Panc1 (cell line): ENCODE results near the gene APBB2. TPM values are rescaled to one million over a fixed set of nuclear protein-coding genes. Genes with fewer than 3 reads are reported as not detected.

Source experiments
- ATAC-seq: fragments of 200-7000 bp; cut with Tn5 transposase; 2 replicates; pipeline ENCODE4 v1.9.1; 2020; ENCODE audit warnings: mild to moderate bottlenecking, moderate library complexity
- BruUV-seq: library from RNA; stranded (reverse); fragments of 400-500 nt; replicated peaks from 2 replicates; lab custom pipeline; 2021; lab: Mats Ljungman, UMichigan
- CTCF ChIA-PET: fragments of 300-600 bp; sonication (Branson Sonifier 250); formaldehyde crosslinking; loops from one replicate; lab custom pipeline; 2022; ENCODE audit warnings: antibody characterized with exemption; lab: Charles Lee
- POLR2A ChIA-PET: fragments of 300-600 bp; sonication (Branson Sonifier 250); formaldehyde crosslinking; loops from one replicate; lab custom pipeline; 2022; ENCODE audit warnings: antibody characterized with exemption; lab: Charles Lee
- DNase-seq: peaks from one replicate; pipeline ENCODE4 v3.0.0-alpha.2; 2010; ENCODE audit warnings: low read depth, low spot score
- H3K27ac ChIP-seq: 2 replicates; pipeline ENCODE4 v1.5.1; 2011; ENCODE audit warnings: mild to moderate bottlenecking, low read length, inconsistent platforms
- H3K27me3 ChIP-seq: fragments of 200-500 bp; sonication (Bioruptor generic); 2 replicates; pipeline ENCODE4 v1.6.0; 2014; ENCODE audit warnings: low read length, inconsistent platforms; ENCODE audit not compliant: control insufficient read depth, insufficient read depth
- H3K36me3 ChIP-seq: fragments of 200-500 bp; sonication (Bioruptor generic); 2 replicates; pipeline ENCODE4 v1.5.1; 2014; ENCODE audit warnings: inconsistent platforms, mild to moderate bottlenecking, low read length, moderate library complexity; ENCODE audit not compliant: control insufficient read depth, insufficient read depth
- H3K4me1 ChIP-seq: 2 replicates; pipeline ENCODE4 v1.5.1; 2011; ENCODE audit warnings: inconsistent platforms, mild to moderate bottlenecking, low read length, moderate library complexity; ENCODE audit not compliant: control insufficient read depth, insufficient read depth
- H3K4me3 ChIP-seq, 2 experiments: 2 replicates each; pipeline ENCODE4 v1.5.1; 2011 to 2012; ENCODE audit warnings: low read depth in 2 of 2, low read length in 2 of 2, mild to moderate bottlenecking in 2 of 2, inconsistent platforms in 1 of 2, moderate library complexity in 1 of 2
- H3K9me3 ChIP-seq: fragments of 200-500 bp; sonication (Bioruptor generic); 2 replicates; pipeline ENCODE4 v1.5.1; 2014; ENCODE audit warnings: low read depth, mild to moderate bottlenecking, inconsistent platforms, low read length, moderate library complexity; ENCODE audit not compliant: control insufficient read depth, insufficient read depth
- CTCF ChIP-seq: fragments of 450-650 bp; IDR thresholded peaks from 2 replicates; pipeline ENCODE4 v1.5.1; 2017; ENCODE audit warnings: mild to moderate bottlenecking
- POLR2AphosphoS5 ChIP-seq: IDR thresholded peaks from 2 replicates; pipeline ENCODE4 v1.6.1; 2012; ENCODE audit warnings: mild to moderate bottlenecking, low read depth, low read length, moderate library complexity
- REST ChIP-seq, 2 experiments: IDR thresholded peaks; 2 replicates each; pipeline ENCODE4 v1.6.1; 2011 to 2012; ENCODE audit warnings: low read depth in 2 of 2, control low read depth in 1 of 2, low read length in 1 of 2, mild to moderate bottlenecking in 1 of 2, moderate library complexity in 1 of 2; ENCODE audit not compliant: insufficient read depth in 1 of 2
- SIN3A ChIP-seq: IDR thresholded peaks from 2 replicates; pipeline ENCODE4 v1.6.1; 2012; ENCODE audit warnings: low read depth, mild to moderate bottlenecking, low read length, moderate library complexity, borderline replicate concordance; ENCODE audit not compliant: insufficient read depth
- TCF7L2 ChIP-seq: IDR thresholded peaks from 2 replicates; pipeline ENCODE4 v1.6.1; 2011; ENCODE audit warnings: mild to moderate bottlenecking, low read depth, low read length, inconsistent platforms
- in situ Hi-C: cut with HindIII; loops from 2 replicates; pipeline ENCODE4 v1.10.0; 2016; ENCODE audit warnings: low sequenced_read_pairs, low pct_unique_long_range_greater_than_20kb
- intact Hi-C: fragments of 100-400 bp; cut with micrococcal nuclease; formaldehyde crosslinking; loops from one replicate; pipeline ENCODE4 v1.10.0; 2022; ENCODE audit not compliant: unreplicated experiment
- total RNA-seq: library from RNA; stranded (reverse); gene quantifications from one replicate; pipeline ENCODE4 v1.2.1, GENCODE V29; 2021; ENCODE audit not compliant: unreplicated experiment

Gene APBB2
- total RNA-seq, 1 experiment from 2014 or later = 27.1 TPM

- ChIA-PET CTCF (no interaction called here), POLR2A (no interaction called here)
- ATAC-seq (no peak), DNase-seq (no peak)
- H3K9me3 ChIP-seq = no peaks in the 10 kb centered on the region
- no peak for TF ChIP-seq POLR2AphosphoS5
- no peak for TF ChIP-seq SIN3A
- no peak for TF ChIP-seq TCF7L2
- no peak for TF ChIP-seq REST (IDR thresholded peaks at IDR 0.05; ENCODE audit: insufficient read depth in 1 of 2, low read depth in 2 of 2, low read length in 1 of 2)
- TF ChIP-seq CTCF = no peak
- intact Hi-C loops (no loop called here), in situ Hi-C loops (no loop called here)
- H3K4me1 ChIP-seq = no peaks in the 10 kb centered on the region; the same call in 1 of the 2 replicates
- H3K27ac ChIP-seq = no peak overlapping the region
- no TSS peak for BruUV-seq
- no peaks in the 10 kb centered on the region for H3K36me3 ChIP-seq
- H3K4me3 ChIP-seq = no peak overlapping the region
- H3K27me3 ChIP-seq = no peaks in the 10 kb centered on the region
These were observed 145.1 kb downstream of the APBB2 start for GRCh38 chr4:41069257-41069656.

- intact Hi-C loops = no loop called here
These were observed 147.0 kb downstream of the APBB2 start for GRCh38 chr4:41067369-41067768.

More at GRCh38 chr4:41067369-41067768, 147.0 kb downstream of the APBB2 start:
- TF ChIP-seq TCF7L2 (no peak), POLR2AphosphoS5 (no peak), SIN3A (no peak), REST (IDR thresholded peaks at IDR 0.05; ENCODE audit: insufficient read depth in 1 of 2, low read depth in 2 of 2, low read length in 1 of 2) (no peak), CTCF (no peak)
- Histone ChIP-seq H3K9me3 (no peaks in the 10 kb centered on the region), H3K4me3 (no peak overlapping the region), H3K27ac (no peak overlapping the region), H3K36me3 (no peaks in the 10 kb centered on the region), H3K4me1 (no peaks in the 10 kb centered on the region; the same call in 1 of the 2 replicates), H3K27me3 (no peaks in the 10 kb centered on the region)
- CTCF ChIA-PET = no interaction called here
- ATAC-seq (no peak), DNase-seq (no peak)
- BruUV-seq = no TSS peak
- in situ Hi-C loops = no loop called here
- POLR2A ChIA-PET = no interaction called here
